GM12873 (cell line): Measurements from ENCODE around the gene PRSS3.

Experiments used
- TF ChIP-seq, protein P1 (sequence below): IDR thresholded peaks from 2 replicates; pipeline ENCODE4 v1.5.1; 2012; ENCODE audit warnings: low read depth, mild to moderate bottlenecking, moderate library complexity, low read length, control low read depth; ENCODE audit not compliant: insufficient read depth; ENCODE audit errors: missing control alignments

The PRSS3 gene

DNA sequence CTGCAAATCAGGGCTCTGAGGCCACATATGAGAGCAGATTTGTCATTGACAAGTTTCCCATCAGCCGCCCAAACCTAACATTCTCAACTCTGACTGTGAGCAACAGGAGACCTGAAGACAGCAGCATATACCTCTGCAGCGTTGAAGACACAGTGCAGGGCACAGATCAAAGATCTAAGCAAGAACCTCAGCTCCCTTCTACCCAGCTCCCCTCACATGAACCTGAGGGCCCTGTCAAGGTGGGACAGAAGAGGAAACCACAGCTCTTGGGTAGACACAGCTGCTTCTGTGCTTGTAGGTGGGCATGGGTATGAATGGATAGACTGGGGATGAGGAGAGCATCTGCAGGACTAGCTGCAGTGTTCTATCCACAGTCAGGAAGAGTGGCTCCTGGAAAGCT is 8.7 kb upstream of the PRSS3 start:
- TF ChIP-seq, protein P1, sequence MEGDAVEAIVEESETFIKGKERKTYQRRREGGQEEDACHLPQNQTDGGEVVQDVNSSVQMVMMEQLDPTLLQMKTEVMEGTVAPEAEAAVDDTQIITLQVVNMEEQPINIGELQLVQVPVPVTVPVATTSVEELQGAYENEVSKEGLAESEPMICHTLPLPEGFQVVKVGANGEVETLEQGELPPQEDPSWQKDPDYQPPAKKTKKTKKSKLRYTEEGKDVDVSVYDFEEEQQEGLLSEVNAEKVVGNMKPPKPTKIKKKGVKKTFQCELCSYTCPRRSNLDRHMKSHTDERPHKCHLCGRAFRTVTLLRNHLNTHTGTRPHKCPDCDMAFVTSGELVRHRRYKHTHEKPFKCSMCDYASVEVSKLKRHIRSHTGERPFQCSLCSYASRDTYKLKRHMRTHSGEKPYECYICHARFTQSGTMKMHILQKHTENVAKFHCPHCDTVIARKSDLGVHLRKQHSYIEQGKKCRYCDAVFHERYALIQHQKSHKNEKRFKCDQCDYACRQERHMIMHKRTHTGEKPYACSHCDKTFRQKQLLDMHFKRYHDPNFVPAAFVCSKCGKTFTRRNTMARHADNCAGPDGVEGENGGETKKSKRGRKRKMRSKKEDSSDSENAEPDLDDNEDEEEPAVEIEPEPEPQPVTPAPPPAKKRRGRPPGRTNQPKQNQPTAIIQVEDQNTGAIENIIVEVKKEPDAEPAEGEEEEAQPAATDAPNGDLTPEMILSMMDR: no peak

DNA sequence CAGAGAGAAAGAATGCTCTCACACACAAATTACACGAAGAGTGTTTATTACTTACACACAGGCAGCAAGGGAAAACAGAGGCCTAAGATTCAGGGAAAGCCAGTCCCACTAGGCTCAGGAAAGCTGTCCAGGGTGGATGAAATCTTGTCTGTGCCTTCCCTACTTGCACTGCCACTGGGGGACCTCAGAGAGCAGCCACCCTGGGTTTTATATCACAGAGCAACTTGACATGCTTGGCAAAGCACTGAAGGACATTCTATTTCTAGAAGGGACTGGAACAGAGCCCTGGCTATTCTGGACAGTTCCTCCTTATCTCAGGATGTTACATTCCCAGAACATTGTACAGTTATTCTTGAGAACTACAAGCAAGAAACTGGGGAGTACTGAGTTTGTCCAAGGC is 7.5 kb upstream of the PRSS3 start:
- TF ChIP-seq, protein P1: peak; percentile 26

DNA sequence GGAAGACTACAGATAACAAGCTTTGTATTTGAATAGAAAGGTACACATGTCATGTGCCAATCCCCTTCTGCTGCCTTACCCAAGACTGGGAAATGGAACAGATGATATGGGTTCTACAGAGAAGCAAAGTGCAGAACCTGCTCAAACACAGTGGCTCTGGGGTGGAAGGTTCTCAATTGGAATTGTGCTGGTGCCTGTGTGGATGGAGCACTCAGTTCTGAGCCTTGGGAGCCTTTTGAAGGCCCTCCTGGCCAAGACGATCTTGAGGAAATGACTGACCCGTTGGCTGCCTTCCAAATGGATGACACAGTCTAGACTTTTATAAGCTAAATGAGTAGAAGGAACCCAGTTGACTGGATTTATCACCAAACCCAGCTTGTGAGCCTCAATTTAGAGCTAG is 4.2 kb upstream of the PRSS3 start:
- TF ChIP-seq, protein P1: no peak

DNA sequence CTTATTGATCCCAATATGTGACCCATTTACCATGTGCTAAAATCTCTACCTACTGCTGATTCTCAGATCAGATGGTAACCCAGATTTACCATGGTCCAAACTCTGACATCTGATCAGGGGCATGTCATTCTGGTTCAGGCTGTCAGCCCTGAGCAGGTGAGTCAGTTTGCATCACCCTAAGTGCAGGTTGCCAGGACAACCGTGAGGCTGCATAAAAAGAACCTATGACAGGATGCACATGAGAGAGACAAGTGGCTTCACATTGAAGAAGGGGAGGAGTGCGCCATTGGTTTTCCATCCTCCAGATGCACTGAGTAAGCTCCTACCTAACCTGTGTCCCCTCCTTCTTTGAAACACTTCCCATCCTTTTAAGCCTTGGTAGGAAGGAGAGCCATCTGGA is 801 bp upstream of the PRSS3 start:
- TF ChIP-seq, protein P1: no peak

DNA sequence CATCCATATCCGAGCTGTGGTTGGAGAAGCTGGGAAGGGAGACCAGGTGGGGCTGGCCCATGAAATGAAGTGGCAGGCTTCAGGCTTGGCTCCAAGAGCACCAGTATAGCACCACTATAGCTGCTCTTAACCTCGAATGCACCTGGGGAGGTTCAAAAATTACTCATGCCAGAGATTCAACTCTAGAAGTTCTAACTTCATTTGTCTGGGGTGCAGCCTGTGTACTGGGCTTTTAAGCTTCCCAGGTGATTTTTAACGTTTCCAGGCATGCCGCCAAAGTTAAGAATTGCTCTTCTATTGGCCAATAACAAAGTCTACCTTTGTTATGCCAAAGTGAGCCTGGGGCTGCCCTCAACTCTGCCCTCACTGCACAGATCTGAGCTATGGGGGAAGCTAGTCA is 458 bp downstream of the PRSS3 start:
- TF ChIP-seq, protein P1: no peak

DNA sequence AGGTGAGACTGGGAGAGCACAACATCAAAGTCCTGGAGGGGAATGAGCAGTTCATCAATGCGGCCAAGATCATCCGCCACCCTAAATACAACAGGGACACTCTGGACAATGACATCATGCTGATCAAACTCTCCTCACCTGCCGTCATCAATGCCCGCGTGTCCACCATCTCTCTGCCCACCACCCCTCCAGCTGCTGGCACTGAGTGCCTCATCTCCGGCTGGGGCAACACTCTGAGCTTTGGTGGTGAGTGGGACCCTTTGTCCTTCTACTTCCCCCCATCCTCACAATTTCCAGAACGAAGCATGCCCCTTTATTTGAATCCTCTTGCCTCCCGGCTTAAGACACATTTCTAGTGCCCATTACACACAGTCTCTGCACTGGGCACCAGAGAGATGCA is 2.5 kb downstream of the PRSS3 start:
- TF ChIP-seq, protein P1: no peak

DNA sequence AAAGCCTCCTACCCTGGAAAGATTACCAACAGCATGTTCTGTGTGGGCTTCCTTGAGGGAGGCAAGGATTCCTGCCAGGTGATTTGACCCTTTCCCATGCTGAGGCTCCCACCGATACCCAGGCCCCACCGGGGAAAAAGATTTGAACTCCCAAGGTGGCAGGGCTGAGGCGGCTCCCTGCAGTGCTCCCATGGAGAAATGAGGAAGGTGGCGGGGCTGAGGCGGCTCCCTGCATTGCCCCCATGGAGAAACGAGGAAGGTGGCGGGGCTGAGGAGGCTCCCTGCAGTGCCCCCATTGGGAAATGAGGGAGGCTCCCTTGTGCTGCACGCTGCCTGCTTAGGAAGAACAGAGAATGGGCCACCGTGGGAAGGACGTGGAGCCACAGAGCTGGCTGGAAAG is 3.2 kb downstream of the PRSS3 start:
- TF ChIP-seq, protein P1: no peak

DNA sequence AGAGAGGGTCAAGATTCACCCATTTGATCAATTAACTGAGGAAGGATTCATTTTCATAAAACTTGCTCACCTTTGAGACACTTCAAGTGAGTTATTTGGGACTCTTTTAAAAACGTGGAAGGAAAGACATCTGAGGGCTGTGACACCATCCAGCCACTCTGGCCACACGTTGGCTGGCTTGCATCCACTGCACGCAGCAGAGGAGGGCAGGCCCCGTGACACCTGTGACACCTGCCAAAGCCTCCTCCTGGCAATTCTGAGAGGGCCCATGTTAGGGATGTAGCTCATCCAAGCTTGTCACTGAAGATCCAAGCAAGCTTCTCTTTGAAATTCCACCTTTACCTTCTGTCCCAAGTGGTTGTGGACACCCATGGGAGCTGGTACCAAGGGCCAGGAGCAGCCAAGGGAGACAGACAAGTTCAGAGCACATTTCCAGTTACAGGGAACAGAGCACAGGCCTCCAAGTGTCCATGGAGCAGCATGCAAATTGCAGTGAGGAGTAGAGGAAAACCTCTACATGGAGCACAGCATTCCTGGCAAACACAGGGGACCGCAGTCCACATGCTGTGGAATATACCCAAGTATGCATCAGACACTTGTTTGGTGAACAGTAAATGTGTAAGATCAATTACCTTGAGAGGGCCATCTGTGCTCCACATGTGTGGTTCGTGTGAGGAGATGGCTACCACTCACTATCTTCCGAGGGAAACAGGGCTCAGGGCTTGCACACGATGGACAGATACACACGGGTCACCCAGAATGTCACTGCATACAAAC is 4.8 kb downstream of the PRSS3 start:
- TF ChIP-seq, protein P1: no peak
